CD4-positive, alpha-beta T cell treated with Interleukin-17A for 4 hours (primary cell): ENCODE data around the gene GFAP.

Experiments
- DNase-seq: peaks from one replicate; pipeline ENCODE4 v3.0.0-alpha.2; 2020; ENCODE audit warnings: mixed read lengths

GFAP gene

DNA sequence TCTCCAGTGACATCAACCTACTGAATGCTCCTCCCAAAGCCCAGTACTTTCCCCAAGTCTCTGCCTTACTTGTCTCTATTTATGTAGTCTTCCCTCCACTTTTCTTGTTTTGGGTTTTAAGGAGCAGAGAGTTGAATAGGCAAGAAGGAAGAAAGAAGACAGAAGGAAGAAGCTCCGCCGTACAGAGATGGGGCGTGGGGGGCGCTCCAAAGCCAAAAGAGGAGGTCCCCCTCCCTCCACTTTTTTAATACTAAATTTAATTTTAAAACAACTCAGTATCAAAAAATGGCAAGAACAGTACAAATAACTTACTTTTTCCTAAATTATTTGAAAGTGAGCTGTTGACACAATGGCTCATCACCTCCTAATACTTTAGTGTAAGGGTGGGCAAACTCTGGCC, 20.7 kb downstream of the GFAP start:
- no peak for DNase-seq

DNA sequence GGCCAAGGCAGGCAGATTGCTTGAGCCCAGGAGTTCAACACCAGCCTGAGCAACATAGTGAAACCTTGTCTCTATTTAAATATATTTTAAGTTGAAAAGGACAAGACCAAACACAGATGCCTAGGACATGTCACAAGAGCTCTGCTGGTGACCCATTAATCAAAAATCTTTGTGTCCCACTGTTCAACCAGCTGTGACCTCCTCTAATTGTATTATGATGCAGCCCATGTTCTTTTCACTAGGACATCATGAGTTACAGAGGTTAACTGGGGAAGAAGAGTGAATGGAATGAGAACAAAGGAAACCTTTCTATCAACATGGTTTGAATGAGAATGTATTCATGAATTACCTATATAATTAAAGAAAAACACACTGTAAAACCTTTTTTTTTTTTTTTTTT, 23.1 kb downstream of the GFAP start:
- no peak for DNase-seq

DNA sequence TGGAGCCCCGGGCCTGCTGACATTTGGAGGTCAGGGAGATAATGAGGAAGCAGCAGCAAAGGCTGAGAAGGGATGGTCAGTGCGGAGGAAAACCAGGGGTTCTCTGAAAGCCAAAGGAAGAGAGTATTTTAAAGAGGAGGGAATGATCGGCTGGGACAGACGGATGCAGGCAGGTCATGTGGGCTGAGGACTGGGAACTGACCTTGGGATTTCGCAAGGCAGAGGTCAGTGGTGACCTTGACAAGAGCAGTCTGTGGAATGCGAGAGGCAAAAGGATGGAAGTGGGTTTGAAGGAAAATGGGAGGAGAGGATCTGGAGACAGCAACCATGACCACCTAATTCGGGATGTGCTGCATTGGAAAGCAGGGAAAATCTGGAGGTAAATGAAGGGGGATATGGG, 26.3 kb downstream of the GFAP start:
- DNase-seq = no peak

DNA sequence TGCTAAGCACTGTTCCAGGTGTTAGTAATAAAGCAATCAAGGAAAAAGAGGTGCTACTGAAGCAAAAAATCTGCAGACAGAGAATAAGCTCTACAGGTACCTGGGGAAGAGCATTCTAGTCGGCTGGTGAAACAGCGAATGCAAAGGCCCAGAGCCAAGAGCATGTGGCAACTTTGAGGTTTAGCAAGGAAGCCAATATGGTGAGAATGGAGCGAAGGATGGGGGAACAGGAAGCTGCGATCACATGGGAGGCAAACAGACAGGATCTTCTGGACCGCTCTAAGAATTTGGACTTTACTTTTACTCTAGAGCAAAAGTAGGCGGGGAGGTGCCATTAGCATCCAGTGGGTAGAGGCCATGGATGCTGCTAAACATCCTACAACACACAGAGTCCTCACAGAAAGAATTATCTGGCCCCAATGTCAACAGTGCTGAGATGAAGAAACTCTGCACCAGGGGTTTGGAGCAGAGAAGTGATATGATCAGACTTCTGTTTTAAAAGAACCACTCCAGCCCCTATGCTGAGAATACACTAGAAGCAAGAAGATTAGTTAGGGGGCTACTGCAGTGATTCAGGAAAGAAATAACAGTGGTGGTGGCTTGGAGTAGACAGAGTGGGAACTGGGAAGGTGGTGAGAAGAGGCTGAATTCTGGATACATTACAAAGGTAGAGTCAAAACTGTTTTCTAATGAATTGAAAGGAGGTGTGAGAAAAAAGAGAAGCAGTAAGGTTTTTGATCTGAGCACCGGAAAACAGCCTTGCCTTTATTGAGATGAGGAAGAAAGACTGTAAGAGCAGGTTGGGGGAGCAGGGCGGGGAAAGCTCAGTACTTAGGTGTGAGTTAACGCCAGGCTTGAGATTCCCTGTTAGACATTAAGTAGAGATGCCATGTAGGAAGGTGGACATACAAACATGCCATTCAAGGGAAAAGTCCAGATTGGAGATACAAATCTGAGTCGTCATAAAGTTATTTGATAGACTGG, 27.0 kb downstream of the GFAP start:
- peak; percentile 47 for DNase-seq

DNA sequence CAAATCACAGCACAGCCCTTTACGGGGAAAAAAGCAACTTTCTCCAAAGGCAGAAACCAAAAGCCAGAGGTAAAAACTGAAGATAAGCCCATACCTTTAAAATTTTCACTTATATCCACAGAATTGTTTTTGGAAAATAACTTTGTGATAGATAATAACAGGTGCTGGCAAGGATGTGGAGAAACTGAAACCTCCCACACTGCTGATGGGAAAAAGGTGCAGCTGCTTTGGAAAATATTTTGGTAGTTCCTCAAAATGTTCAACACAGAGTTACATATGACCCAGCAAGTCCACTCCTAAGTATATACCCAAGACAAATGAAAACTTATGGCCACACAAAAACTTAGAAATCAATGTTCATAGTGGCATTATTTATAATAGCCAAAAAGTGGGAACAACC, 28.3 kb downstream of the GFAP start:
- DNase-seq = no peak

DNA sequence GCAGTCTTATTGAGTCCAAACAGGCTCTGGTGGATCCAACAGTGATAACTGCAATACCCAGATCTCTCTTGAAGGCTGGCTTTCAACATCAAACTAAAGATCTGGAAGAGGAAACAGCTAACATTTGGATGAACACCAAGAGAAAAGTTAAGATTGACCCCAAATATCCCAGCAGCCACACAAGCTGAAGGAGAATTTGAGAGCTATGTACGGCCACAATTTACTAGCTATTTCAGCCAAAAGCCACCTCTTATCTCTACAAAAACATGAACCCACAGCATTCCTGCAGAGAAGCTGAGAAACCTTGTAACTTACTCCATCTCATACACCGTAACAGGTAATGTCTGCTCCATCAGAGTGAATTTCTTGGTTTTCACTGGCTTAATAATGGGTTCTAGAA, 30.4 kb downstream of the GFAP start:
- no peak for DNase-seq

DNA sequence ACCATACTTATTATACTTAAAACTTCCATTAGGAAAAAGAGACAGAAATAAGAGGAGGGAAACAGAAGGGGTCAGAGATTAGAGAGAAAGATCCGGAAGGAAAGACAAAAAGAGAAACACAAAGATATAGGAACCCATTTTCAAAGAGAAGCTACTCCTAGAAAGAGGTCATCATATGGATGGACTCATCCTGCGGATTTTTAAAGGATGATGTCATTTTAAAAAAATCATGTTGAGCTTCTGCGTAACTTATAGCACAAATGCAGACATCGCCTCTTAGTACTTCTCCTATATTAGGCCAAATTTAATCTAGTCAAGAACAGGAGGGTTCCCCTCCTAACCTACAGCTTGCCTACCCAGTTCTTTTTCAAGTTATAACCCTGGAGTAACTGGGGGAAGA, 34.2 kb downstream of the GFAP start:
- no peak for DNase-seq

DNA sequence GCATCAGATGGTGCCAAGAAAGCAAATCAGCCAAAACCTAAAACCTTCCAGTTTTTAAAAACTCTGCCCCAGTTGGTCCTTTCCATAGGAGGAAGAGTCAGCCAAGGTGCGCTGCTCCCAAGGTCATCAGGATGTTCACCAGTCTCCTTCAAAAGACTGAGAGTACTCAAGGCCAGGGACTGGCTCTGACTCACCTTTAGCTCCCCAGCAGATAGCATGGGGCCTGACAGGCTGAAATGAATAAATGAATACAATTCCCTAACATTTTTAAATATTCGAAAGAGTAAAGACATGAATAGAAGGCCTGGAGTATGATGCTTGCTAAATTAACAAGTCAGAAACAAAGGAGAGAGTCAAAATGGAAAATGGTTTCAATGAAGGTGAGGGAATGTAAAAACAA, 35.2 kb downstream of the GFAP start:
- no peak for DNase-seq

DNA sequence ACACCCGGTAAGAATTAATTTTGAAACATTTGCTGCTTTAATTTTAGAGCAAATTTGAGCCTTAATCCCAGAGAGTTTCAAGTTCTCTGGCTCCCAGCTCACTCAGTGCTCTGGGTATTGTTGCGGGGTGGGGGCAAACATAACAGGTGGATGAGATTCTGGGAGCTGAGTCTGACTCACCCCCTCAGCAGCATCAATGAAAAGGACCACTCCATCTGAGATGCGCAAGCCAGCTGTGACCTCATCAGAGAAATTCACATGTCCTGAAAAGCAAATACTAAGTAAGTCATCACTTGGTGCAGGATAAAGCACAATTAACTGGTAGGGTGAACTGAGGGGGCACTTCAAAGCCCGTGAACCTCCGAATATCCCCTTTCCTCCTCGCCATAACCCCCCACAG, 35.9 kb downstream of the GFAP start:
- no peak for DNase-seq

DNA sequence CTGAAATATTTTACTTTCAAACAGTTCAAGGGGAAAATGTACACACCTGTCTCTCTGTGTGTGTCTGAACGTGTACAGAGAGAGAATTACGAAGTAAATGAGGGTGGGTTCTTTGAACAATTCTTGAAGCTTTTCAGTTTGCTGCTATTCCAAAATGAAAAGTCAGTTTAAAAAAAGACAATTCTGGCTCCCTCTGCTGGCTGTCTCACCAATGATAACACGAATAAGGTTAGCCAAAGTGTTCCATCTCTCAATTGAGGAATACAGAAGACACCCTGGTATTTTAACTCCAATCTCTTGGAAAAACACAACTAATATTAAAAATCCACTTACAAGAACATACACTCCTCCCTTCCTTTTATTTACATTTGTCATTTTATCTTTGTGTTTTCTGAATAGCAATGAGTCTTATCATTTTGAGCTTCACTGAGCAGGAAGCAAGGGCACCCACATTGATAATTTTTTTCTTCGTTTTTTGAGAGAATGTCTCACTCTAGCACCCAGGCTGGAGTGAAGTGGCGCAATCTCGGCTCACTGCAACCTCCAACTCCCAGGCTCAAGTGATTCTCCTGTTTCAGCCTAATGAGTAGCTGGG, 36.6 kb downstream of the GFAP start:
- peak; percentile 35 for DNase-seq

DNA sequence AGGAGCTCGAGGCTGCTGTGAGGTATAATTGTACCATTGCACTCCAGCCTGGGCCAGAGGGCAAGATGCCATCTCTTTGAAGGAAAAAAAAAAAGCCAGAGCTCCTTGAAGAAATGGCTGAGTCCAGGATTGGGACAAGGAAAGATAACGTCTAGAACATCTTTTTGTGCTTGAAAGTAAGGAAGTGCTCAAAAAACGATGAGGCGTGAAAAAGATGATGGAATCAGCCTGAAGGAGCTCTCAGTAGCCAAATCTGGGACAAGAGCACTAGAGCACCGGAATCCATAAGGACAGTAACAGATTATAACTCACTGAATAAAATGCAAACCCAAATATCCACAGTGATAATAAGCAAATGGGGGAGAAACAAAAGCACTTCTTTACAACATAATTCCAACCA, 38.2 kb downstream of the GFAP start:
- no peak for DNase-seq

DNA sequence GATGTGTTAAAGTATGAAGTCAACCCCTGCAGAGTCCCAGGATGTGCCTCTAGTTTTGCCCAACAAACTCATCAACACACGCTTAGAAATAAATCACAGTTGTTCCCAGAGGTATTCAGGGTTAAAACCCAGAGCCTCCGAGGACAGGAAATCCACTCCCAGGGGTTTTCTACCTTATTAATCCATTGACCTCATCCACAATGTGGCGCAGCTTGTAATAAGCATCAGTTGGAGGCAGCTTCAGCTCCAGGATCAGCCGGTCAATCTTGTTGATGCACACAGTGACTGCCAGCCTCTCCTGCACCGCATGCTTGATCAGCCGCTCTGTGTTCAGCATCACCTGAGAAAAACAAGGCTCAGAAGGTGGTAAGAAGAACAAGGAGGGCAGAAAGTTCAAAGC, 39.5 kb downstream of the GFAP start:
- no peak for DNase-seq

DNA sequence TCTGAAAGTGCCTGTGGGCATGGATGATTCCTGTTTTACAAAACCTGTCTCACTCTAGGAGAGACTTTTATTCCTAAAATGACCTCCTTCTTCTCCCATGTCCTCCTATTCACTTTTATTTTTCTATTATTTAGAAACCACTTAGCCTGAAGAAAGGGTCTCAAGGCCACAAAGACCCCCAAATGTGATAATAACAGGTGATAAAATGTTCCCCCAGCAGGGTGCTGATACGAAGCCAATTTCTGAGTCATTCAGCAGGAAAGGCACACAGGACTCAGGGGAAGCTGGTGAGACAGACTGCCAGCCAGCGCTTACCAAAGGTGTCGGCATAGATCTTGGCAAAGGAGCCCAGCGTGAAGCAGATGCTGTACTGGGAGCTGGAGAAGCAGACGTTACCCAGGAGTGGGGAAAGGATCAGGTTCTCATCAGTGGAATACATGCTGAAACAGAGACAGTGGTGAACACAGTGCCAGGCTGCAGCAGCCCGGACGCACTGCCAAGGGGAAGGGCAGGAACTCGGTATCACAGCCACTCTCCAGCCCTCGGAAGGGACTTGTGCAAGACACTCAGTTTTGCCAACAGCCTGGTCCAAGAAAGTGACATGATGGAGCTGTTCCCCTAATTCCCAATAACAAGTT, 43.0 kb downstream of the GFAP start:
- DNase-seq = no peak

DNA sequence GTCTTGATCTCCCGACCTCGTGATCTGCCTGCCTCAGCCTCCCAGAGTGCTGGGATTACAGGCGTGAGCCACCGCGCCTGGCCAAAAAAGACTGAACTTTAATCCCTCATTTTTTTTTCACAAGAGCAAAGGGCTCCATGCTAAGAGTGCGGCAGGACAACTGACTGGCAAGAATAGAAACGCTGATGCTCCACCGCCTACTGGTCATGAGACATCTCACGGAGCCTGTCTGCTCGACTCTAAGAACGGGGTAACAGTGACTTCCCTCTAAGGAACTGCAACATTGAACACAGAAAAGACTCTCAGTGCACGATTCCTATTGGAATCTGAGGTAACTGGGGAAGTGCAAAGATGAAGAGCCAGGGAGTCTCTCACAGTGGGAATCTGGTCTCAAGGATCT, 43.7 kb downstream of the GFAP start:
- DNase-seq = no peak

DNA sequence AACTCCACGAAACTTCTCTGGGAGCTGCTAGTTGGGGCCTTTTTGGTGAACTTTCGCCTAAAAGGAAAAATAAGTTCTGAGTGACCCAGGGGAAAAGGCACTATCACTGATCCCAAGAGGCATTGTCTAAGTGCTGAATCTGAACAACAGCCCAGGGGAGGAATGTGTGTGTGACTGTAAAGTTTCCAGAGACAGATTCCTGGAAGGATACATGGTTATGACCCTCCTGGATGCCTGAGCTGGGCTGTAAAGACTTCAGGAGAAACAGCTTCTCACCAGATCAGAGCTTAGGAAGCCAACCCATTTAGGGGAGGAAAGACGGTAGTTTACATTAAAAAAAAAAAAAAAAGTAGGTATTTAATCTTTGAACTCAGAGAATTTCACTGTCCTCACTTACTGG, 47.5 kb downstream of the GFAP start:
- DNase-seq = no peak

DNA sequence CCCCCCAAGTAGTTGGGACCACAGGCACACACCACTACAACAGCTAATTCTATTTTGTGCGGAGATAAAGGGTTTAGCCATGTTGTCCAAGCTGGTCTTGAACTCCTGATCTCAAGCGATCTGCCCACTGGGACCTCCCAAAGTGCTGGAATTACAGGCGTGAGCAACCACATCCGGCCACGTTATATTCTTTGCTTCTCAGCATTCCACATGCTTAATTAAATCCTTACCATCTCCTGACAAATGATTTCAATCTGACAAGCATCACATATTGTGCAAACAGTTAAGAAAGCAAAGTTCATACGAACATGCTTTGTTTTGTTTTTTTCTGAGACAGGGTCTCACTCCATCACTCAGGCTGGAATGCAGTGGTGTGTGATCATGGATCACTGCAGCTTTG, 49.4 kb downstream of the GFAP start:
- DNase-seq = no peak

DNA sequence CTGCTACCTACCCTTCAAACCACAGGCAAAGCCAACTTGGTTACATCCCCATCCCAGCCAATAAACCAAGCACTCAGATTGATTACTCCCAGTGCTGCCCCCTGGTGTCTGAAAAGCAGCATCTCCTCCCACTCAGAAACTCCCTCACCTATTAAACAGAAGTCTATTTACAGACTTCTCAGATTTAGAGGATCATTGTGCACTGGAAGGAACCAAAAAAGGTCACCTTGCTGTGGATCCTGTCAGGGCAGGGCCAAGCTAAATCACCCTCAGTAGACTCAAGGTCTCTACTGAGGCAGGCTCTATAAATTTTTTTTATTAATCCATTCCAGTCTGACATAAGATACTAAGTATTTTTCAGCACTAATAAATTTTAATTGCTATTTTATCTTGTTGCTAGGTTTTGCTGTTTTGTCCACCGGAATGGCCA, 50.1 kb downstream of the GFAP start:
- DNase-seq = peak; percentile 80

DNA sequence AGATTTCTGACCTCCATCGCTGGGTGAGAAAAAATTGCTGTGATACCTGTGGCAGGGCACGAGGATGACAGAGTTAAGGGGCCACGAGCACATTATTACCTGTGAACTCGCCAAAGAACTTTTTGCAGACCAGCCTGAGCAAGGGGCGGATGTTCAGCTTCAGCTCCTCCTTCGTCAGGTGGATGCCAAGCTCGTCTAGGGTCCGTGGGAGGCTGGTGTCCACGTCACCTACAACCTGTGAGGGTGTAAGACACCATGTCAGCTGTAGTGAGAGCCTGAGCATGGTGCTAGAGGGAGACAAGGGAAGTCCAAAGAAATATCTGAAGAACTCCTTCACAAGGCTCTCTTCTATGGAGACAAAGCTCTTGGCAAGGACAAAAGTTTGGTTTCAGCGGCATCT, 50.5 kb downstream of the GFAP start:
- no peak for DNase-seq

DNA sequence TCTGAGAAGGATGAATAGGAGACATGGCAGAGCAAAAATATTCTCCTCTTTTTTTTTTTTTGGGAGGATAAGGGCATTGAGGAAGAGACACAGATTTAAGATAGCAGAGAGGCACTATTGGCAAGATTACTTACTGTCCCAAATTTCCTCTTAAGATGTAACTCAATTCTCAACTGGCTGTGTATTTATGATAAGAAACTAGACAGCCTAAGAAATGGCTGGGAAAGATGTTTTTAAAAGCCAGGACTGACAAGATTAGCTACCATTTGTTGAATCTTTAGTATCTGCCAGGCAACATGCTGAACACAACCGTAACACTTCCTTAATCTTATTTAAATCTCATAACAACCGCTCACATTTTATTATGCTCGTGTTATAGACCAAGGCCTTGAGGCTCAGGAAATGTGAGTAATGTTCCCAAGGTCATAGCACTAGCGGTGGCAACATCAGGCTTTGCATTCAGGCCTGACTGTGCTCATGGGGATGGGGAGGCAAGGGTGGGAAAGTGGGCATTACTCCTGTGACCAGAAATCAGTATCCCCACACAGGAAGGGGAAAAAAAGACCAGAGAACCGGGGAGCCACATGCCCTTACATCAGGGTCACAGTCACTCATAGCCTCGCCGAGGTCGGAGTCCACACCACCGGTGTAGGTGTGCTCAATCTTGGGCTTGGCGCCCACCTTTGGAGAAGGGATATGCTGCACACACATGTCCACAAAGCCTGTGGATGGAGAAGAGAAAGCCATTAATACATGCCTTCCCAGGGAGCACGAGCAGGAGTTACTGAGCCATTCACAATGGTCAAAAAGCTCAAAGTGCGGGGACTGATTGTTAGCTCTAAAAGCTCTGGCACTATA, 52.0 kb downstream of the GFAP start:
- no peak for DNase-seq

DNA sequence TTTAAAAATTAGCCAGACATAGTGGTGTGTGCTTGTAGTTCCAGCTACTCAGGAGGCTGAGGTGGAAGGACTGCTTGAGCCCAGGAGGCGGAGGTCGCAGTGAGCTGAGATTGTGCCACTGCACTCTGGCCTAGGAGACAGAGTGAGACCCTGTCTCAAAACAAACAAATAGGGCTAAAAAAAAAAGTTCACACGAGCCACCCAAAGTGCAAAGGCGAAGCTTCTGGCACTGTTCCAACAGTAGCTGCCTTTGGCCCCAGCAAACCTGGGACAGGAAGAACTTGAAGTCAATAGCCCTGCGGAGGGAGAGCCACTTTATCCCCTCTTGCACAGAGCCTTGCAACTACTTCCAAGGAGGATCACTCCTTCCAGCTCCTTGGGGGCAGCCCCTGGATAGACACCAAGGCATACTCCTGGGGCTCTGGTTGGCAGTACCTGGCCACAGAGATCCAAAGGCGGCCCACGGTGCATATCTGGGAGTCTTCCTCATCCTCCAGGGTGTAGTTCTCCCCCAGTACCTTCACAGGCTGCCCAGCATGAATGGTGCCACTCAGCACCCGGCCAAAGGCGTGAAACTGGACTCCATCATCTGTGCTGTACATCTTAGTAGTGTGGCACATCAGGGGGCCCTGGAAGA, 52.9 kb downstream of the GFAP start:
- DNase-seq = no peak

DNA sequence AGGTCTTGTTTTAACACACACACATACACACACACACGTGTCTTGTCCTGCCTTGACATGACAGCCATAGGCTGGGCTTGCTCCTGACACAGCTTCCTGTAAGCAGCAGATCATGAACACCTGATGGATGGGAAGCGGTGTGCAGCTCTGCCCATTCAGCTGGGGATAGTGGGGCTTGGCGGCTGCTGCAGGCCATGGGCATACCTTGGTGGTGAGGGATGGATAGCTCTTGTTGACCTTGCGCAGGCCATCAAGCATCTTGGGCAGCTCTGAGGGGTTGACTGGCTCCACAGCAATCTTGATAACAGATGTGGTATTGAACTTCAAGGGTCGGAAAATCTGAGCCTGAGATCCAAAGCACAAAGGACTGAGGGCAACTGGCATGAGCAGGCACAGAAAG, 55.6 kb downstream of the GFAP start:
- DNase-seq = no peak

DNA sequence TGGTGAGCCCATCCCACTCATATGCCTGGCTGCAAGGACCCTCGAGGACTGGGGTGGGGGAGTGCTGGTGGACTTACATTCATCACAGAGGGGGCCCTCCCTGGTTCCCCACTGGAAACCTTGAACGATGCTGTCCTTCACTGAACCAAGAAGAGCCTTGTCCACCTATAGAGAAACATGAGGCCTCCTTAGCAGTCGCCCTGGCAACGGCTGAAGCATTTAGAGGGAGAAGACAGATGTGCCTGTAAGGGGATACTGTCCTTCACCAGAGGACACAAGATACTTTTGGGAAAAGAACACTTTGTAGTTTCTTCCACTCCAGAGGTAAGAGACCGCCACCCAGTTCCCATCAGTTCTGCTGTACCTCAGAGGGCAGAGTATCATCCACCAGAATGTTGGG, 61.1 kb downstream of the GFAP start:
- DNase-seq = no peak
